MV-4-11 (cell line): ENCODE data around the gene ADARB2.
"Not testable (repeated sequence)": the region's sequence is repeated elsewhere in the genome, so short reads cannot be mapped to it uniquely, and the experiment has no call there.

Experiments used
- DNase-seq: peaks from one replicate; lab custom pipeline; 2025; lab: John Stamatoyannopoulos, UW

Gene ADARB2

DNA sequence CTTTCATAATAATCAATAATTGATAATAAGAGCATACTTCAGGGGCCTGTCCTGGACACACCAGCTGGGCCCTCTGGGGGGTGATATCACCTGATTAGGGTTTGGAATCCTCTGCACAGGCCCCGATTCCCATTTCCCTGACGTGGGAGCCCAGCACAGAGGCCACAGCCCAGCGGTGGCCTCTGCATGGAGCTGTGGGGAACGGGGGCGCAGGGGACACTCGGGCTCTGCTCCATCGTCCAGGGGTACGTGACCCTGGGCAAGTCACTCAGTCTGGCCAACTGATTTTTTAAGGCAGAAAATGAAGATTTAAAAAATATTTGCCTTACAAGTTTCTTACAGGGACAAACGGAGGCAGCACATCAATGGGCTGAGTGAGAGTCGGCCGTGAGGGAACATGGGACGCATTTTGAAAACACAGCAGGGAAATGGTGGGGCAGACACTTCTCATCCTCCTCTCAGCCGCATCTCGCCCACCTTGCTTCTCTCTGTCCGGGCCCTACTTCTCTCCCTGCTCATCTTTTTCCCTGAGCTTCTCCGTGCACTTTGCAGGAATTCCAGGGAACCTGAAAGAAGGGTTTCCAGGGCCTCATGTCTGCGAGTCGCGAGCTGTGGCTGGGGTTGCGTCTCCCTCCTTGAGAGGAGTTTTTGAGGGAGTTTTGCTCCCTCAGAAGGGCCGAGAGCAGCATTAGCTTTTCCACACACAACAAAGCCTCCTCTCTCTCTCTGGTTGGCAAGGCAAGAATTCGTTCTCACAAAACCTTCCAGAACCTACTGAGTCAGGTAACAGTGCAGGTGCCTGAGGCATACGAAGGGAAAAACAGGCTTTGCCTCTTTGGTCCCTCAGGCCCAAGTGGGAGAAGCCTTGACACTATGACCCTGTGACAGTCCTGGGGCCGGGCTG is 369.1 kb downstream of the ADARB2 start:
- no peak for DNase-seq

DNA sequence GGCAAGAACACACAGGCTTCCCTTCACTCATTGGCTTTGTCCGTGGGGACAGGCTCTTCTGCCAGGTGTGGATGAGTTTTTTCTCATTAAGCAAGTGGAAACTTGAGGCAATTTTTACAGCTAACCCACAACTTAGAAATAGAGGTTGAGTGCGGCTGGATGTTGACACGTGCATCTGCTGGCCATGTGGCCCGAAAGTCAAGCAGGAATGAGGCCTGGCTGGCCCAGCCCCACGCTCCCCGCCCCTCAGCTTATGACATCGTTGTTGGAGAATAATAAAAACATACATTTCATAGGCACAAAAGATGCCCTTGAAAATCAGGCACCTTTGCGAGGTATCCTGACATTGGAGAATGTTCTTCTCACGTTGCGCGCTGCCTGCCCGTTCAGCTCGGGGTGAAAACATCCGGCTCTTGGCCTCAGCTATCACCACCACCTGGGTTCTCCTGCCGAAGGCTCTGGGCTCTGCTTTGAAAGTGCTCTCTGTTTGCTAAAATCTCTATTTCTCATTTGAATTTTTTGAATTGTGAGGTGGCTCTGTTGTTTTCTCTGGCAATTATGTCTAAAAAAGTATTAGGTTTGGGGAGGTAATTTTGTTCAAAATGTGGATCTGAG is 370.4 kb downstream of the ADARB2 start:
- no peak for DNase-seq

DNA sequence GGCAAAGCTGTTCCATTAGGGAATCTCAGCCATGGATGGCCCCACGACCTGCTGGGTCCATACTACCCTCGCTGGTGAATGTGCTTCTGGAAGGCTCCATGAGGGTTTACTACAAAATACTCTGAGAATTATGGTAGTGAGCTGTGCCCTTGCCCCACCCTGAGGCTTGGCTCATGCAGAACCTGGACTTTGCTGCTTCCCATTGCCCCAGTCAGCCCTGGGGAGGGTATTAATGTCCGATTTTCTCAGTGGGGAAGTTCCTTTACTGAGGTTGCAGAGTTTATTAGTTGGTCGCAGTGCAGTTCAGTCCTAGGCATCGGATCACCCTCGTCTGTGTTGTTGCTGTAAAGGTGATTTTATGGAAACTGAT is 371.0 kb downstream of the ADARB2 start:
- no peak for DNase-seq

DNA sequence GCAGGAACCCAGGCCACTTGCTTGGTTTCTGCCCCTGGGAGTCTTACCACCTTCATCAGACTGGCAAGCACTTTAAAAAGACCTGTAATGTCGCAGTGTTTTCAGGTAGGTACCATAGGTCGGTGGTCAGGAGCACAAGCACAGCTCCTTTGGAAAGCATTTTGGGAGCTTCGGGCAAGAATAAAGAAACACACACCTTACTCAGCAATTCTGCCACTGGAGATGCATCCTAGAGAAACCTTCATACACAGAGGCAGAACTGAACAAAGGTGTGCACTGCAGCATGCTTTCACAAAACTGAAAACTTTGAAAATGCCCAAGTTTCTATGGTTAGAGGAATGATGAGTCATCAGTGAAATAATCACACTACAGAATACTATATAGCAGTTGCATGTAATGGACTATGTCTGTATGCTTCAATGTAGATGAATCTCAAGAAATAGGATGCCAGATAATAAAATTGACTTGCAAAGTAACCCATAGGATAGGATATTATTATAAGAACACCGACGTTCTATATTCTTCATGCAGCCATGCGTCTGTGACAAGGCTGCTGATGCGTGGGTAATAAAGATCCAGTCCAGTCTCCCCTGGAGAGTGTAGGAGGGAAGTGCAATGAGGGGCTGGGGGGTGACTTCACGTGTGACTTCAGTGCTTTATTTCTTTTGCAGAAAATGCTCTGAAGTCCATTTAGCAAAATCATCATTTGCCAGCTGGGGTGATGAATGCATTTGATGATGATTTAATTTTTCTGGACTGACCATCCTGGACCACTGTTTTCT is 371.6 kb downstream of the ADARB2 start:
- DNase-seq: no peak

DNA sequence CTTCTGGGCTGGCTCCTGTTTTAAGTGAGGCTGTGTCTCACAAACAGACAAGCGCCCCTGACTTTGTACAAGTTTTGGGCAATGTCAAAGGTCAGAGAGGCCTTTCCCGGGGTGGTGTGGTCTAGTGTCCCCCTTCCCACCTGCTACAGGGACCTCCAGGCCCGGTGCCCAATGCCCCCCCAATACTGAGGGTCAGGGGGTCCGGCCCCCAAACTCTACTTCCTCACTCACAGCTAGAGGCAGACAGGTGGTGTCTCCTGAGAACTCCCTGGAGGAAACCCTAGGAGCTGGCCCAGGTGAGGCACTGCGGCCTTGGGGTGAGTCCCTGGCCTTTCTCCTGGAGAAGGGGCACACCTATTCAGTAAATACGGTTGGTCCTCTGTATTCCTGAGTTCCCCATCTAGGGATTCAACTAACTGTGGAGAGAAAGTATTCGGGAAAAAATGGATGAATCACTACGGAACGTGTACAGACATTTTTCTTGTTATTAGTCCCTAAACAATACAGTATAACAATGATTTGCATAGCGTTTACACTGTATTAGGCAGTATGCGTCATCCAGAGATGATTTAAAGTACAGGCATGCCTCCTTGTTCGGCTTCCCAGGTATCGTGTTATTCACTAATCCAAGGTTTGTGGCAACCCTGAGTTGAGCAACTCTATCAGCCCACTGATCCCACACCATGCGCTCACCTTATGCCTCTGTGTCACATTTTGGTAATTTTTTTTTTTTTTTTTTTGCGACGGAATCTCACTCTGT is 373.0 kb downstream of the ADARB2 start:
- DNase-seq: no peak

DNA sequence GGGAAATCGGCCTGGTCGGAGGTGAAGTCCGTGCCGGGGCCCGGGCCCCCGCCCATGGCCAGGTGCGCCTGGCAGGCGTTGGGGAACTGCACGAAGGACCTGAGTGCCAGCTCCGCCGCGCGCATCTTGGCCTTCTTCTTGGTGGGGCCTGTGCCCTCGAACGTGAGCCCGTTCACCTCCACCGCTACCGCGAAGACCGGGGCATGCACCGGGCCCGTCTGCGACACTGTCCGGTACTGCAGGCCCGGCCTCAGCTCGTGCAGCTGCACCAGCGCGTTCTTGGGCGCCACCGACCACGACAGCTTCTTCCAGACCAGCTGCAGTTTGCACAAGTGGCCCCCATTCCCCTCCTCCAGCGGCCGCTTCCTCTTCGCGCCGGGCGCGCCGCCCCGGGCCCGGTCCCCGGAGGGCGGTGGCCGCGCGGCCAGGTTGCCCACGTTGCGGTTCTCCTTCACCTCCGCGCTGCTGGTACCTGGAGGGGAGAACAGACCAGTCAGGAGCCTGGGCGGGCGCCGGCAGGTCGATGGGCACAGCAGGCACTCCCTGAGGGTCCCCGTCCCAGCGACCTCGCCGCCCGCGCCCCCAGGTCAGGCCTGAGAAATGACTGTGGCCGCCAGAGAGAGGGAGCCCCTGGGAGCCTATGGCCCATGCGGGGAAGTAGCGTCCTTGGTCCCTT is 373.7 kb downstream of the ADARB2 start:
- DNase-seq: no peak

DNA sequence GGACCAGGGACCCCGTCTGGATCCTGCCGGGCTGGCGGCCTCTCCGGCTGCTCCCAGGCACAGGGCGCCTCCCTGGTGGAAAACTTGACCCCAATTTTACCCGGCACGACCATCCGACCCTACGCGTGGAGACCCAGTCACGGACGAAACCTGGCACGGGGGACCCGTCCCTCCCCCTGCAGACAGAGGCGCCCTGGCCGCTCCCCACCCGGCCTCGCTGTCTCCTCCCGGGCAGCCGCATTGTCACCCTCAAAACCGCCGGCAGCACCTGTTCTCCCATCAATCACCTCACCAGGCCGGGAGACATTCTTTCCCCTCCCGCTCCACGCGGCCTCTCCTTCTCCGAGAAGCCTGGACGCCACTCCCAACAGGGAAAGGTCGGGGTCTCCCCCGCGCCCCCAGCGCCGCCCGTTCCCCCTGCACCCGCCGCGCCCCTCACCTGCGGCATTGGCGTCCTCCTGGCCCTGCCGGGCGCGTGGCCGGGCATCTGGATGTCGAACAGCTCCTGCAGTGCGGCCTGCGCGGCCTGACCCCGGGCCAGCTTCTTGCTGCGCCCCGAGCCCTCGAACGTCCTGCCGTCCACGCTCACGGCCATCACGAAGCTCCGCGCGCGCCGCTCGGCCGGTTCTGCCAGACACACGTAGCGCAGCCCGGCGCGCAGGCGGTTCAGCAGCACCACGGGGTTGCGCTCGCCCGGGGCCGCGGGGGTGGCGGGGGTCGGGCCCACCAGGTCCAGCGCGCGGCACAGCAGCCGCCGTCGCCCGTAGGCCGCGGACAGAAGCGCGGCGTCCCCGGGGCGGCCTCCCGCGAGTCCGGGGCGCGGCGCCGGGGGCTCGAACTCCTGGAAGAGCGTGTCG is 374.5 kb downstream of the ADARB2 start:
- no peak for DNase-seq

DNA sequence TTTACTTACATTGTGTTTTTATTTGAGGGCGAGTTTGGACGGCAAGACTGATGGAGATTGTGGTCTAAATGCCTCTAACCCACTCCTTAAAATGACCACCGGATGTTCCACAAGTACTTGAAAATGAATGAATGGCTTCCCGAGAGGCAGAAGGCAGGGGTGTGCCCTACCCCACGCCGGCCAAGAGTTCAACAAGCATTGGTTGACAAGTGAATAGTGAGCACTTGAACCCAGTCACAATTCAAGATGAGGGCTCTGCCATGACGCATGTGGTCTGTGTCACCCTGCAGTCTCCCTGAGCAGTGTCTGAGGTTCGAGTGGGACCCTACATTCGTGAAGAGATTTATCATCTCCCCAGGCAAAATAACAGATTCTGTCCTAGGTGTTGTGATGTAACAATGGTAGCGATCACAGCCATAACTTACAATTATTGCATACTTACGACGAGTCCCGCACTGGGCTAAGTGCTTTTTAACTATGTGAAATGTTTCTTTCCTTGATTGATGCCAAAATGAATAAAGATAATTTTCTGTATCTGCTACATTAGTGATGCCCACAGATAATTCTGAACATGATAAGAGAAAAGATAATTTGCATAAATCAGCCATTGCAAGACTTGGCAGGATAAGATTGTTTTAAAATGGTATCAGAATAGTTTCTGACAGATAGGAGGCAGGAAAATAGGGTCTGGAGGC is 375.8 kb downstream of the ADARB2 start:
- DNase-seq: no peak

DNA sequence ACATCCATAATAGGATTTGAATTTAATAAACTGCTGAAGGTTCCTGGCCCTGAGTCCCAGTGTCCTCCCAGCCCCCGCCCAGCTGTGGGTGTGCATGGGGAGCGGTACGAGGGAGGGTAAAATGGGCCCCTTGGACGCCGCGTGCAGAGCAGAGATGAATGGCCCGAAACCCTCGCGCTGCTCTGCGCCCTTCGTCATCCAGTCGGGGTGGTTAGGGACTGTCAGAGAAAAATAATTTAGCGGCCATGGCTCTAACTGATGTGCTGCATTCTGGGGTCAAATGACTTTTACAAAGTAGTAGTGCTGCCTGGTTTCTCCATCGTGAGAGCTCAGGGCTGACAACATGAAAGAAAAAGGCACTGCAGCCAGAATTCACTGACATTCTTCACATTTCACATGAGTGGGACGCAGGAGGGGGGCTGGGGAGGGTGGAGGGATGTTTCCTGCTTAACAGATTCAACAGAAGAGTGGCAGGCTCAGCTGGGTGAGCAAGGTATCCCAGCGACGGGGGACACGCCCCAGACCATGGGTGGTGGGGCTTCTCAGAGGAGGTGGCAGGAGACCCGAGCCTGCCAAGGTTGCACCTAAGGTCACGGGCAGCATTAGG is 376.7 kb downstream of the ADARB2 start:
- DNase-seq: no peak

DNA sequence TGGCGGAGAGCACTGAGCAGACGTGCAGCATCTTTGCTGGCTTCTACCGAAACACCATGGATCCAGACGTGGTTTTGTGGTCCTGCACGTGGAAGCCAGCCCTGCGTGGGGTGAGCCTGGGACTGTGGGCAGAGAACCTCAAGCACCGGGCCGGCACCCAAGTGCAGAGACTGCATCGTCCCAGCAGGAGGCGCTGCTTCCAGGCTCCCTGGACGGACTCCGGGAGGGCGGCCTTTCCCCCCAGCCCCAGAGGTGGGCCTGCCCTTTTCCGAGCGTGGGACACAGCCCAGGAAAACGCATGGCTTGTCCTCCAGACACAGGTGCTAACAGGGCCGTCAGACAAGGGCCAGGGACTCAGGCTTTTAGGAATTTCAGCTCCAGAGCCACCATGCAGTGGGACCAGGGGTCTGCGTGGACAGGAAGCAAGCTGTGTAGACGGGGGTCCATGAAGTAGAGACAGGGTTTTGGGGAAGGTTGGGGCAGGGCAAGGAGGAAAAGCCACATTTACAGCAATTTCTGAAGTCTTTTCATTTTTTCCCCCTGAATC is 377.2 kb downstream of the ADARB2 start:
- no peak for DNase-seq

DNA sequence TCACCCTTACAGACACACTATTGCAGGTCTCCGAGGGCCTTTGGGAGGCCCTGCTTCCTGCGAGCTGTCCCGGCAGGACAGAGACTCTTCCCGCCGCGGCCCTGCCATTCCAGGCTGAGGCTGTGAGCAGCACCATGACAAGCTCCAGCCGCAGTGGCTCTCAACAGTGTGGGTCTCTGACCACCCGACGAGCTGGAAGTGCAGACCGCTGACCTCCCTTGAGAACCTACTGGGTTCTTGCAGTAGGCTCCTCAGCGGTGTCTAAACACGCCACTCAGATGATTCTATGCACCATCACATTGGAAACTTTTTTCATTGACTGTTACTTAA is 377.7 kb downstream of the ADARB2 start:
- DNase-seq: no peak

DNA sequence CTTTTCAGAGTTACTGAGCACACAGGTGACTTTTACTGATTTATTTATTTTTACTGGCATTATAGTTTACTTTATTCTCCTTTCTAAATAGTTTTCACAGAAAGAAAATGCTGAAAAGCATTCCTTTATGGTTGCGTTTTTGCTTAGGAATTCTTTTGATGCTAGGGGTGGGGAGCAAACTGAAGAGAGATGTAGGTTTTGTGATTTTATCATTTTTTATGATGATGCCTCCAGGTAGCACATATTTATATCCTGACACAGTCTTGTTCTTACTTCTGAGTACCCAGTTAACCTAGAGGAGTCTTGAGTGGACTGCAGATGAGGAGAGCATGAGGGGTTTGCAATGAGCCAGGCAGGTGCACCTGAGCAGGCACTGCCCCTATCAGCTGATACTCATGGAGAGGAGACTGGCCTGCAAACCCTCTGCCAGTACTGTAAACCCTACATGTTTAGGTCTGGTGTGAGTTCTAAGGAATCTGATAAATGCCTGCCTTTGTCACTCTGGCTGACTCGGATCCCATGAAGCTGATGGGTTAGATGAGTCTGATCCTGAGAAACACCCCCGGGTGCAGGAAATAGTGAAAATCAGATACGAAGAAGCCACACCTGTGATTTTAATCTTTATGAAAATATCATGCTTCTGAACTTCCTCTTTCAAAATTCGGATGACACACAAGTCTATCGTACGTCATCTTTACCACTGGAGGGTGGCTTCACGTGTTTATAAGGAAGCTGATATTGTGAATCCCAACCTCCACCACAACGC is 378.3 kb downstream of the ADARB2 start:
- peak; percentile 16 for DNase-seq

DNA sequence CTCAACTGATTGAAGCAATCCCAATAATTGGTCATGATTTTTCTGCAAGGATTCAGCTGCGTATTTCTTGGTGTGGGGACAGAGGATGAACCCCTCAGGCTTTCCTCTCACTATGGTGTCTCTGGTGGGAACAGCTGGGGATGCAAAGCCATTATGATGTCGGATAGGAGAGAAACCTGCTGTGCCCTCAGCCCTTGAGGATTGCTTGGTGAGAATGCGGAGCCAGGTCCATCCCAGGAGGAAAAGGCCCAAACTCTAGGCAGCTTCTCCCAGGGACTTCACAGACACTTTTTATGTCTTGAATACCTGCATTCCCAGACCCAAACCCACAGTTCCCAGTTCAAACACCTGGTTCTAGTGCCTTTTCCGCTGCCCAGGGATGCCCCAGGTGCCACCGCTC is 379.2 kb downstream of the ADARB2 start:
- no peak for DNase-seq

DNA sequence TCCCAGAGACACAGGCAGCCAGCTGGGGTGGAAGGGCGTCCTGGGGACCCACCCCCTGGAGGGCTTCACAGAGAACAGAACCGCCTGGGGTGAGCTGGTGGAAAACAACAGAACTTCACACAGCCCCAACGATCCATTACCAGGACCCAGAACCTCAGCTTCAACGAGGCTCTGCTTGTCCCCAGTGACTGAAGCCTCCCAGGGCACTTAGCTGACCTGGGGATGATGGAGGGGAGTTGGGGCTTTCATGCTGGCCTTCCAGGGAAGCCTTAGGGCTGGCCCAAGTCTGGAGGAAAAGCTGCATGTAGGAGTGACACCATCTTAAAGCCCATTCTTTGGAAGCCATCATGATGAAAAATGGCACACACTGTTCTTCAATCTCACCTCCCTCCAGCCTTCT is 381.0 kb downstream of the ADARB2 start:
- no peak for DNase-seq

DNA sequence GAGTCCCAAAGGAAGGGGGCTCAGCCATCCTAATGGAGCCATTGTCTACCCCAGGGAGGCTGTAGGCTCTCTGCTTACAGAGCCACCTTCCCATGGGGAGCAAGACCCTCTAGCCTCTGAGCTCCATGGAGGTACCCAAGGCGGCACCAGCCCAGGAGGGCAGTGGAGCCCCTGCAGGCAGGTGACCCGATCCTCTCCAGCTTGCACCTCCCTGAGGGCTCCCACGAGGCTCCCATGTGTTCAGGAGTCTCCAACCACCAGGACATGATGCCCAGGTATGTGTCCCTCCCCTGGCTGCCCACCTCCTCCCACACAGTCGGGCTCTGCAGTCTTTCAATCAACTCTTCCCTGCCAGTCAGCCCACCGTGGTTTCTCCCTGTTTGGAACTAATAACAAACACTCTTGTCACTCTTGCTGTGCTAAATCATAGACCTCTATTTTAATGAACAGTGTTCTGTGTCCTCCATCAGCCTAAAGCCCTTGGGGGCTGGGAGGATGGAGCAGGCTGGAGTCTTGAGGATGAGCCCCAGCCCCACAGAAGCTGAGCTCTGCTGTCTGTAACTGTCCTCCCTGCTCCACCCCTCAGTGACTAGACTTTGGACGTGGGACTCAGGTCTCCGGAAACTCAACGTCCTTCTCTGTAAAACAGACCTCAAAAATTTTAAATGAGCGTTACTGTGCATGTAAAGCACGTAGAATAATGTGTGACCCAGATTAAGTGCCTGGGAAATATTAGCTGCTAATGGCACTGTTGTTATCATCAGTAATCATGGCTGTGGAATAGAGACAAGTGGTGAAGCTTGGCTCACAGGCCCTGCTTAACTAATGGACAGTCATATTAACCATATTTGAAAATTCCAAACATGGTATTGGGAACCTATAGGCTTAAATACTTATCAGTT is 382.3 kb downstream of the ADARB2 start:
- DNase-seq: no peak

DNA sequence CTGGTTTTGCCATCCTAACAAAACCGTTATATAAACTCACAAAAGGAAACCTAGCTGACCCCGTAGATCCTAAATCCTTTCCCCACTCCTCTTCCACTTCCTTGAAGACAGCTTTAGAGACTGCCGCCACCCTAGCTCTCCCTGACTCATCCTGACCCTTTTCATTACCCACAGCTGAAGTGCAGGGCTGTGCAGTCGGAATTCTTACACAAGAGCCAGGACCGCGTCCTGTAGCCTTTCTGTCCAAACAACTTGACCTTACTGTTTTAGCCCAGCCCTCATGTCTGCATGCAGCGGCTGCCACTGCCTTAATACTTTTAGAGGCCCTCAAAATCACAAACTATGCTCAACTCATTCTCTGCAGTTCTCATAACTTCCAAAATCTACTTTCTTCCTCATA is 385.0 kb downstream of the ADARB2 start:
- not testable (repeated sequence) for DNase-seq

DNA sequence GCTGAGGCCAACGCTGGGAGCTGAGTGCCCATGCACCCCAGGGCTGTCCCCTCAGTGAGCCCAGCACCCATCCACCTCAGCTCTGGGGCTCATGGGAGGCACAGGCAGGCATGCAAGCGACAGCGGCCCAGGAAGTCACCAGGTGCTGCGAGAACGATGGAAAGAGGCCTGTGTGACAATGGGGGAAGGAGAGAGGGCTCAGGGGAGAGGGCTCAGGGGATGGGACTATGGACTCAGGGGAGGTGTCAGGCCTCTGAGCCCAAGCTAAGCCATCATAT is 388.6 kb downstream of the ADARB2 start:
- DNase-seq: no peak
